BE2C (cell line): ENCODE data around the gene HLA-DRB1.
A peak's percentile ranks its signal among the peaks of the same experiment; 100 is the strongest.

Source experiments
- DNase-seq: peaks from one replicate; pipeline ENCODE4 v3.0.0-alpha.2; 2020
- H3K27me3 ChIP-seq: fragments of 250-450 bp; sonication (Bioruptor Pico); 2 replicates; pipeline ENCODE4 v1.5.1; 2020; ENCODE audit warnings: mild to moderate bottlenecking
- H3K36me3 ChIP-seq: fragments of 250-450 bp; sonication (Bioruptor Pico); 2 replicates; pipeline ENCODE4 v1.5.1; 2020; ENCODE audit warnings: mild to moderate bottlenecking
- H3K4me1 ChIP-seq: fragments of 250-450 bp; sonication (Bioruptor Pico); 2 replicates; pipeline ENCODE4 v1.5.1; 2020
- H3K4me3 ChIP-seq: 2 replicates; pipeline ENCODE4 v1.5.1; 2011; ENCODE audit warnings: low read depth, low read length
- H3K9me3 ChIP-seq: fragments of 250-450 bp; sonication (Bioruptor Pico); 2 replicates; pipeline ENCODE4 v1.5.1; 2020
- CTCF ChIP-seq: IDR thresholded peaks from 2 replicates; pipeline ENCODE4 v1.5.1; 2012; ENCODE audit warnings: mild to moderate bottlenecking, low read depth, low read length

Gene HLA-DRB1

DNA sequence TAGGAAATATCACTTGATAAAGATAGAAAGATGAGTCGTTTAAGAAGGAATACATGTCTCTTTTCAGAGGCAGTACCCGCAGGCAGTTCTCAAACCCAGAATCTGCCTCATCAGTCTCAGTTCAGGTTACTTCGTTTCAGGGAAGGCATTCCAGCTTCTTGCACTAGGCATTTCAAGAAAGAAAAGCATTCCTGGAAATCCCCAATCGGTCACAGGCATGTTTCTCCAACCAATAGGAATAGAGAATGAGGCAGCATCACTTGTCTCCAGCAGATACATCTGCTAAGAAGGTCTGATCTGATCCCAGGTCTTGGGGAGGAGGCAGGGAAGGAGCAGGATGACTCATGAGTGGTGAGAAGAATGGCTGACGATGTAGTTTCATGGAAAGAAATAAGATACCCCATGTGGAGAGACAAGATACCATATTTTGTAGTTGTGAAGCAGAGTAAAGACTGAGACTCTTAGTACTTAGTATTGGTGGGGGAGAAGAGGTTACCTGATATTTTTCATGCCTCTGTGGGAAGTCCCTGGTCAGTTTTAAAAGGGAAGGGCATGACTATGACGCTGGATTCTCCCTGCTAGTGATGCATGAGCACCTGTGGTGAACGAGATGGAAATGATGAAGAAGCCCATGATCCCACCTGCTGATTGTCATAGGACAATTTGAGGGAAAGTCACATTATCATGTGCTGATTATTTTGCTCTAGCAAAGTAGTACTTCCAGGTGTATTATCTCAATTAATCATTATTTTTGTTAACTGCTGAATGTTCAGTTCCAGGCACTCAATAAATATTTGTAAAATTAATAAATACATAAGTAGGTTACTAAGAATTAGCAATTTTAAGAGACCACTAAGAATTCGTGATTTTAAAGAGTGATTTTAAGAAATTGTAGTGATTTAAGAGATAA is 20.3 kb upstream of the HLA-DRB1 start:
- no peaks in the 10 kb centered on the region for H3K9me3 ChIP-seq
- H3K4me3 ChIP-seq = no peak overlapping the region
- TF ChIP-seq CTCF = no peak
- H3K27me3 ChIP-seq = peaks cover 5% of the 10 kb centered on the region; the same call in 1 of the 2 replicates
- no peaks in the 10 kb centered on the region for H3K4me1 ChIP-seq
- peak; percentile 34 for DNase-seq
- no peaks in the 10 kb centered on the region for H3K36me3 ChIP-seq

GRCh38 chr6:32609391-32609730 is 19.7 kb upstream of the HLA-DRB1 start:
- no peak for DNase-seq
- Histone ChIP-seq H3K36me3 (no peaks in the 10 kb centered on the region), H3K27me3 (peaks cover 5% of the 10 kb centered on the region; the same call in 1 of the 2 replicates), H3K9me3 (no peaks in the 10 kb centered on the region), H3K4me3 (no peak overlapping the region), H3K4me1 (no peaks in the 10 kb centered on the region)
- no peak for TF ChIP-seq CTCF

- Histone ChIP-seq H3K27me3 (peaks cover 5% of the 10 kb centered on the region; the same call in 1 of the 2 replicates), H3K4me1 (no peaks in the 10 kb centered on the region), H3K9me3 (no peaks in the 10 kb centered on the region), H3K4me3 (no peak overlapping the region), H3K36me3 (no peaks in the 10 kb centered on the region)
- TF ChIP-seq CTCF = peak; percentile 41
- DNase-seq = no peak
Observed at GRCh38 chr6:32608362-32608761, 18.7 kb upstream of the HLA-DRB1 start.

DNA sequence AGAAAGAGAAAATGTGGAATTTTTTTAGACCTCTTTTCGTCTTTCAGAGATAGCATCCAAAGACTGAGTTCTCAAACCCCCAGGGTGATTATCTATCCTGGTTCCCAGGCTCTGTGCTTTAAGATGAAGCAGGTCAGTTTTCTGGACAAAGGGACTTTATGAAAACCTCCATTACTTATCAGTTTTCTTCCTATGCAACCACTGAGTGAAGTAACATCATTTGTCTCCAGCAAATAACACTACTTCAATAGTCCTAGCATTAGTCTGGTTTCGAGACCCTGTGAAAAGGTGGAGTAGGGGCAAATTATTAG is 18.3 kb upstream of the HLA-DRB1 start:
- no peaks in the 10 kb centered on the region for H3K4me1 ChIP-seq
- DNase-seq = no peak
- no peak for TF ChIP-seq CTCF
- H3K9me3 ChIP-seq = no peaks in the 10 kb centered on the region
- H3K4me3 ChIP-seq = no peak overlapping the region
- peaks cover 5% of the 10 kb centered on the region; the same call in 1 of the 2 replicates for H3K27me3 ChIP-seq
- H3K36me3 ChIP-seq = no peaks in the 10 kb centered on the region

DNA sequence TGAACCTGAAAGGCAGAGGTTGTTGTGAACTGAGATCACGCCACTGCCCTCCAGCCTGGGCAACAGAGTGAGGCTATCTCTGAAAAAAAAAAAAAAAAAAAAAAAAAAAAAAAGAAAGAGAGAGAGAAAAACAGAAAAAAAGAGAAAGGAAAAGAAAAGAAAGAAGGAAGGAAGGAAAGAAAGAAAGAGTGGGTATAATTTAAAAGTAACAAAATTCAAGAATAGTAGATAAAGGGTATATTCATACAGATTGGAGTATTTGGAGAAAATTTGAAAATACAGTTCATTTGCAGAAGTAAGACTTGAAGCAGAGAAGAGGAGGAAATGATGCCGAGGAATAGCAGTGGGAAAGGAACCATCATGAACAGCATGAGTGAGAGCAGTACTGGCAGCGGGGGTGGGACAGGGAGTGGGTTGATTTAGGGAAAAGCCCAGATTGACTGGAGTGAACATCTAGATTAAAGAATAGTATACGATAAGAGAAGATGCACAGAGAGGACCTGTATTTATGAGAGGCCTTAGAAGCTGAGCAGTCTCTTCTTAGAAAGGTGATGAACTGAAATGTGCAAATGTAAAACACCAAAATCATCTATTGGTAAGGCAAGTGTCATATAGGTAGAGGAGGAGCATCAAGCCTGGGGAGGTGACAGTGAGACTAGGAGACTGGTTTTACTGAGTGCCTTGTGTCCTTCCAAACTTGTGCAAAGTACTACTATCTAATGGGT is 17.8 kb upstream of the HLA-DRB1 start:
- no peak for TF ChIP-seq CTCF
- H3K9me3 ChIP-seq = no peaks in the 10 kb centered on the region
- DNase-seq = no peak
- no peaks in the 10 kb centered on the region for H3K36me3 ChIP-seq
- peaks cover 5% of the 10 kb centered on the region; the same call in 1 of the 2 replicates for H3K27me3 ChIP-seq
- H3K4me1 ChIP-seq = no peaks in the 10 kb centered on the region
- no peak overlapping the region for H3K4me3 ChIP-seq

- TF ChIP-seq CTCF = no peak
- Histone ChIP-seq H3K4me3 (no peak overlapping the region), H3K9me3 (no peaks in the 10 kb centered on the region), H3K27me3 (0 out of 2 replicates have a peak, but pooled peaks cover 5% of the 10 kb centered on the region), H3K4me1 (no peaks in the 10 kb centered on the region), H3K36me3 (no peaks in the 10 kb centered on the region)
- no peak for DNase-seq
Observed at GRCh38 chr6:32604434-32604877, 14.8 kb upstream of the HLA-DRB1 start.
